Kidney (tissue), 14 donors: ENCODE results near the gene HLA-F. TPM values are rescaled to one million over a fixed set of nuclear protein-coding genes. Genes with fewer than 3 reads are reported as not detected.

ENCODE experiments used
- DNase-seq, 5 donors: peaks; one replicate each; pipeline ENCODE4 v3.0.0-alpha.2; 2013 to 2020
- FAIRE-seq: peaks from 2 replicates; lab custom pipeline; 2012; peaks lifted over from hg19 to GRCh38; lab: Jason Lieb, UNC
- H3K27ac ChIP-seq, 2 donors: one replicate each; pipeline ENCODE4 v1.7.0; 2013; ENCODE audit warnings: low read depth in 2 of 2, low read length in 2 of 2, inconsistent platforms in 1 of 2
- H3K27me3 ChIP-seq: one replicate; pipeline ENCODE4 v1.7.1; 2013; ENCODE audit warnings: low read length, inconsistent platforms; ENCODE audit not compliant: control insufficient read depth, insufficient read depth
- H3K36me3 ChIP-seq, 3 donors: one replicate each; pipeline versions ENCODE4 v1.7.0 to v1.7.1; 2013; ENCODE audit warnings: low read length in 3 of 3, control low read depth in 1 of 3, inconsistent platforms in 1 of 3; ENCODE audit not compliant: insufficient read depth in 3 of 3, control insufficient read depth in 2 of 3
- H3K4me1 ChIP-seq, 3 donors: one replicate each; pipeline versions ENCODE4 v1.7.0 to v1.7.1; 2013; ENCODE audit warnings: low read length in 3 of 3, inconsistent platforms in 1 of 3, low read depth in 1 of 3; ENCODE audit not compliant: control insufficient read depth in 2 of 3, insufficient read depth in 2 of 3
- H3K4me3 ChIP-seq, 3 donors: one replicate each; pipeline versions ENCODE4 v1.7.0 to v1.8.1; 2013; ENCODE audit warnings: low read length in 3 of 3, control low read depth in 1 of 3, inconsistent platforms in 1 of 3
- H3K9ac ChIP-seq, 3 donors: one replicate each; pipeline versions ENCODE4 v1.7.0 to v1.7.1; 2013; ENCODE audit warnings: low read length in 3 of 3, control low read depth in 1 of 3, inconsistent platforms in 1 of 3
- H3K9me3 ChIP-seq, 3 donors: one replicate each; pipeline versions ENCODE4 v1.7.0 to v1.7.1; 2013; ENCODE audit warnings: low read length in 3 of 3, control low read depth in 1 of 3, inconsistent platforms in 1 of 3; ENCODE audit not compliant: control insufficient read depth in 2 of 3, insufficient read depth in 1 of 3
- intact Hi-C: fragments of 100-400 bp; cut with DNase I; formaldehyde crosslinking; loops from one replicate; pipeline ENCODE4 v1.11.1; 2022
- polyA plus RNA-seq: library from polyadenylated mRNA; stranded (reverse); fragments of 350-450 nt; fragmentation: Illumina TruSeq; extraction: RNeasy Lipid Tissue Mini Kit (QIAGEN cat#74804); gene quantifications from one replicate; pipeline ENCODE4 v1.2.3, GENCODE V29; 2014; ENCODE audit warnings: low read depth, low replicate concordance; ENCODE audit not compliant: insufficient read depth
- total RNA-seq: library from RNA; stranded (reverse); fragmentation: NEBNext Ultra II Directional; extraction: Animal tissue kit (Norgen Biotek cat#: 25700); gene quantifications from one replicate; pipeline ENCODE4 v1.2.1, GENCODE V29; 2021
- TF ChIP-seq, protein P1 (sequence below): IDR thresholded peaks from 3 replicates; pipeline ENCODE4 v1.5.1; 2012; ENCODE audit warnings: mild to moderate bottlenecking, moderate library complexity, borderline replicate concordance; ENCODE audit not compliant: insufficient read depth; ENCODE audit errors: extremely low read depth
- donor health status: control.
- donor health status: control.
- donor health status: control.
- donor health status: control.
- donor health status: control.
- donor health status: DM: yes; HTN: yes; CAD: no.
- donor health status: Normal renal cell carcinoma (clear cell type).

Gene HLA-F
- total and polyA plus RNA-seq, 2 donors from 2014 or later = 52.1 to 87.8 TPM

DNA sequence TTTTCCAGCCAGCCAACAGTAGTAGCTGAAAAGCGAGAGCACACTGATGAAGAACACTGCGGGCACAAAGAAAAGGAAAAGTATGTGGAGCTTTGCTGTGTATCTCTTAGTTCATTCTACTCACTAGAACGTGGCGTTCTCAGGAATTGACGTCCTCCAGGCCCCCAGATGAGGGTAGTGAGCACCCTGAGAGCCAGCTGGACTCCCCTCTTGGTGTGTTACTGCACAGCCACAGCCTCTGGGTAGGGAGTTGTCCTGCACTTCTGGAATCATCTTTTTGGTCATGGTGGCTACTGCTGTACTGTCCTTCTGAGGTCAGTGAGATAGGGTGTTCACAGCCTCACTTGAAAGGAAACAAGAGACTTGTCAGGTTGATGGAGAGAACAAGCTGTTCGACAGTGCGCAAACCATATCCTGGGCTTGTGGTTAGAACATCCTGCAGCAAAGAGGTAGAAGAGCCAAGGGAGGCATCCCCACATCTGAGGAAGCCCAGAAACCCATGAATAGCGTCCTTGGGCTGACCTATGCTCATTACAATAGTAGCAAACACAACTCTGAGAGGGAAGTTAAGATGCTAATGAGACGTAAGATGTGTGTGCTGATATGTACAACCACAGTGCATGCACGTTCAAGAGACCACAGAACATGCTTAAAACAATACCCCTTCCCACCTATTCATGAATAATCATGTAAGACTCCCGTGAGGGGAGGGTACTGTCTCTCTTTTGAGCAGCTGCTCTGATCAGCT is 14.6 kb upstream of the HLA-F start:
- H3K27ac ChIP-seq = no peak overlapping the region
- peaks cover 2% of the 10 kb centered on the region for H3K27me3 ChIP-seq
- intact Hi-C loops = loop anchor here (10.0 kb wide), 1 partner anchor 126 kb away; no protein-coding TSS in a partner anchor
- no peak for FAIRE-seq
- H3K36me3 ChIP-seq = no peaks in the 10 kb centered on the region
- H3K9ac ChIP-seq = no peak overlapping the region
- H3K9me3 ChIP-seq = no peaks in the 10 kb centered on the region
- no peak overlapping the region for H3K4me3 ChIP-seq
- H3K4me1 ChIP-seq = peaks cover 0 to 3% (median 0%) of the 10 kb centered on the region in 3 donors
- TF ChIP-seq, protein P1, sequence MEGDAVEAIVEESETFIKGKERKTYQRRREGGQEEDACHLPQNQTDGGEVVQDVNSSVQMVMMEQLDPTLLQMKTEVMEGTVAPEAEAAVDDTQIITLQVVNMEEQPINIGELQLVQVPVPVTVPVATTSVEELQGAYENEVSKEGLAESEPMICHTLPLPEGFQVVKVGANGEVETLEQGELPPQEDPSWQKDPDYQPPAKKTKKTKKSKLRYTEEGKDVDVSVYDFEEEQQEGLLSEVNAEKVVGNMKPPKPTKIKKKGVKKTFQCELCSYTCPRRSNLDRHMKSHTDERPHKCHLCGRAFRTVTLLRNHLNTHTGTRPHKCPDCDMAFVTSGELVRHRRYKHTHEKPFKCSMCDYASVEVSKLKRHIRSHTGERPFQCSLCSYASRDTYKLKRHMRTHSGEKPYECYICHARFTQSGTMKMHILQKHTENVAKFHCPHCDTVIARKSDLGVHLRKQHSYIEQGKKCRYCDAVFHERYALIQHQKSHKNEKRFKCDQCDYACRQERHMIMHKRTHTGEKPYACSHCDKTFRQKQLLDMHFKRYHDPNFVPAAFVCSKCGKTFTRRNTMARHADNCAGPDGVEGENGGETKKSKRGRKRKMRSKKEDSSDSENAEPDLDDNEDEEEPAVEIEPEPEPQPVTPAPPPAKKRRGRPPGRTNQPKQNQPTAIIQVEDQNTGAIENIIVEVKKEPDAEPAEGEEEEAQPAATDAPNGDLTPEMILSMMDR = no peak
- DNase-seq = no peak

DNA sequence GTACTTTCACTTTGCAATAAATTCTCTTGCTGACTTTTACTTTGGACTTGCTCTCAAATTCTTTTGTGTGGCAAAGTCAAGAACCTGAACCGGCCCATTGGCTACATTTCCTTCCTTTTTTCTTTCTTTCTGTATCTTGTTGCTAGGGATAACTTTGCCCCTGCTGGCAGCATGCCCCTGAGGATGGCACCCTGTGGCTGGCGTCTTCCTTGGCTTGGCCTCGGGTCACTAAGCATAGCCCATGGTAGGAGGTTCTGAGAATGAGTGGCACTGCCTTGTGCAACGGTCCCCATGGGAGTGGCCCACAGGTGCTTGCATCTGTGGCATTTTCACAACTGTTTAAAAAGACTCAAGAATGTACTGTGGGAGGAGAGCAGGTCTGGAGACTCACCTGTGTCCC is 14.0 kb upstream of the HLA-F start:
- intact Hi-C loops = loop anchor here (10.0 kb wide), 1 partner anchor 126 kb away; no protein-coding TSS in a partner anchor
- Histone ChIP-seq H3K4me1 (peaks cover 0 to 3% (median 0%) of the 10 kb centered on the region in 3 donors), H3K36me3 (no peaks in the 10 kb centered on the region), H3K27ac (no peak overlapping the region), H3K27me3 (peaks cover 2% of the 10 kb centered on the region), H3K9ac (no peak overlapping the region), H3K9me3 (no peaks in the 10 kb centered on the region), H3K4me3 (no peak overlapping the region)
- FAIRE-seq (no peak), DNase-seq (no peak)
- TF ChIP-seq, protein P1 = no peak

DNA sequence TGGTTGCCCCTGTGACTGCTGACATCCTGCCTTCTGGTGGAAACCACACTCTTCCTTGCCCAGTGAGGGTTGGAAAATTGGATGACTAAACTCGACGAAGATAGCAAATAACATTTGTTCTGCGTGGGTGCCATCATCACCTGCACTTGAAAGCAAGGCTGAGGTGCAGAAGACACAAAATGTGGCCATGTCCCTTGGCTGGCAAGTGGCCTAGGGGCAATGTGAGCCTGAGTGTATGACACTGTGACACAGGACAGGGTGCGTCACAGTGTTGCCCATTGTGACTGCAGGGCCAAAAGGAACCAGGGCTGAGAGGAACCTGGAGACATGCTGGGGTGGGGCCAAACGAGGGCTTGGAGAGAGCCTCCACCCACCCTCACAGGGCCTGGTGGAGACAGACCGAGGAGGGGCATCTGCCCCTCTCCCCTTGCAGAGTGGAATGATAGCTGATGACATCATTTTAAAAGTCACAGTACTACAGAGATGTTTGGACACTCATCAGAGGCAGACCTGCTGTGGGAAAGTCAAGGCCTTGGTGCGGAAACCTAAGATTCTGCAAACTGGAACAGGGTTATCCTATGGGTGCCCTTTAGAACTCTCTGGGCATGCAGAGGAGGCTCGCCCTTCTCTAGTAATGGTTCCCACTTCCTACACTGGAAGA is 12.8 kb upstream of the HLA-F start:
- H3K9ac ChIP-seq = no peak overlapping the region
- no peak overlapping the region for H3K4me3 ChIP-seq
- TF ChIP-seq, protein P1 = no peak
- no peaks in the 10 kb centered on the region for H3K9me3 ChIP-seq
- FAIRE-seq (no peak), DNase-seq (no peak)
- intact Hi-C loops = no loop called here
- no peaks in the 10 kb centered on the region for H3K36me3 ChIP-seq
- H3K27me3 ChIP-seq = peaks cover 2% of the 10 kb centered on the region
- H3K4me1 ChIP-seq = peaks cover 0 to 3% (median 0%) of the 10 kb centered on the region in 3 donors
- no peak overlapping the region for H3K27ac ChIP-seq
